Measurements from ENCODE around the gene CAV1. TPM values are rescaled to one million over a fixed set of nuclear protein-coding genes. Genes with fewer than 3 reads are reported as not detected.

Gene CAV1
- total RNA-seq, 1 experiment from 2014 or later = 20.2 TPM

GRCh38 chr7:116516324-116516723 lies 8.5 kb upstream of the CAV1 start:
- Histone ChIP-seq H2AFZ (ENCODE audit: low read length) (no peak overlapping the region), H2BK15ac (ENCODE audit: low read depth, low read length) (no peak overlapping the region), H3K56ac (ENCODE audit: insufficient read length, low read depth, low read length) (no peak overlapping the region), H4K91ac (ENCODE audit: insufficient read length, low read depth, low read length) (no peak overlapping the region), H3K23me2 (ENCODE audit: insufficient read length, low read depth, low read length, poor library complexity, severe bottlenecking) (no peaks in the 10 kb centered on the region), H3K27ac (ENCODE audit: insufficient read length, low read depth, low read length) (no peak overlapping the region), H3K4ac (ENCODE audit: low read depth, low read length) (no peak overlapping the region), H3K4me2 (ENCODE audit: insufficient read depth, insufficient read length, low read length) (no peak overlapping the region), H4K20me1 (ENCODE audit: control insufficient read depth, insufficient read depth, insufficient read length) (no peaks in the 10 kb centered on the region), H3K4me1 (ENCODE audit: insufficient read depth, low read length) (peaks cover 3% of the 10 kb centered on the region; the same call in 1 of the 2 replicates), H2BK12ac (ENCODE audit: insufficient read length, low read depth, low read length) (no peak overlapping the region), H3K27me3 (ENCODE audit: insufficient read depth, low read length) (no peaks in the 10 kb centered on the region), H3K23ac (ENCODE audit: insufficient read length, low read depth, low read length) (no peak overlapping the region), H2BK5ac (ENCODE audit: insufficient read length, low read length) (no peak overlapping the region), H2BK20ac (ENCODE audit: low read depth, low read length, poor library complexity, severe bottlenecking) (no peak overlapping the region), H3K9ac (ENCODE audit: extremely low read depth, insufficient read length, low read length) (no peak overlapping the region), H3T11ph (ENCODE audit: low read length) (no peak overlapping the region), H3K9me3 (ENCODE audit: control insufficient read depth, low read depth, low read length) (no peaks in the 10 kb centered on the region), H3K18ac (ENCODE audit: insufficient read length, low read depth, low read length) (no peak overlapping the region), H3K79me1 (ENCODE audit: insufficient read depth, low read depth, low read length, poor library complexity, severe bottlenecking) (no peaks in the 10 kb centered on the region), H4K8ac (replicated peaks; ENCODE audit: insufficient read length, low read depth, low read length) (no peak overlapping the region), H4K5ac (ENCODE audit: insufficient read length, low read depth, low read length) (no peak overlapping the region), H2BK120ac (ENCODE audit: low read depth, low read length, poor library complexity, severe bottlenecking) (no peak overlapping the region), H3K79me2 (ENCODE audit: insufficient read depth, low read length) (no peaks in the 10 kb centered on the region), H3K14ac (ENCODE audit: insufficient read depth, low read length) (no peak overlapping the region), H2AK5ac (ENCODE audit: insufficient read length, low read length) (no peak overlapping the region)
- Mint-ChIP-seq H3K4me3 (no peak overlapping the region), H3K36me3 (ENCODE audit: insufficient read depth in 1 of 3, low read depth in 3 of 3) (no peaks in the 10 kb centered on the region), H3K27me3 (ENCODE audit: low read depth) (no peaks in the 10 kb centered on the region), H3K27ac (no peak overlapping the region), H3K9me3 (no peaks in the 10 kb centered on the region), H3K4me1 (peaks cover 14 to 23% of the 10 kb centered on the region in 2 experiments)
- no peak for TF ChIP-seq CTCF (conservative IDR thresholded peaks at IDR 0.05)
- no peak for DNase-seq

Data from H9 (cell line).